K562 (cell line): ENCODE data around the gene NAA80.

ENCODE experiments used
- CBX8 ChIP-seq: fragments of 200-600 bp; sonication (generic); IDR thresholded peaks from 2 replicates; pipeline ENCODE4 v1.6.1; 2012; ENCODE audit warnings: borderline replicate concordance, mixed run types, low read depth, mild to moderate bottlenecking, moderate library complexity, mixed read lengths, low read length, control low read depth, inconsistent platforms; ENCODE audit not compliant: poor library complexity, severe bottlenecking; ENCODE audit errors: extremely low read depth
- GABPA ChIP-seq: fragments of 200-800 bp; sonication (Bioruptor generic); conservative IDR thresholded peaks from 2 replicates; pipeline ENCODE4 v1.6.1; 2016; ENCODE audit warnings: low read depth, missing genetic modification characterization, missing compliant biosample characterization
- POLR2H ChIP-seq: IDR thresholded peaks from 2 replicates; pipeline ENCODE4 v1.6.1; 2016; ENCODE audit warnings: missing genetic modification characterization, low read depth, mild to moderate bottlenecking, control low read depth, missing compliant biosample characterization, moderate library complexity
- RFX1 ChIP-seq: fragments of 450-650 bp; IDR thresholded peaks from 2 replicates; pipeline ENCODE4 v1.6.1; 2016; ENCODE audit warnings: mild to moderate bottlenecking, moderate library complexity
- STAG1 ChIP-seq: sonication (generic); formaldehyde crosslinking; IDR thresholded peaks from 2 replicates; pipeline ENCODE4 v1.5.0; 2020; ENCODE audit warnings: missing genetic modification reagents, borderline replicate concordance
- WHSC1 ChIP-seq: IDR thresholded peaks from one replicate; pipeline ENCODE4 v1.6.1; 2012; ENCODE audit warnings: low read length, control low read depth, inconsistent platforms
- ZNF121 ChIP-seq: sonication (generic); formaldehyde crosslinking; conservative IDR thresholded peaks from 2 replicates; pipeline ENCODE4 v1.8.0; 2022; ENCODE audit warnings: missing genetic modification reagents
- ZNF263 ChIP-seq: sonication (generic); formaldehyde crosslinking; IDR thresholded peaks from 2 replicates; pipeline ENCODE4 v1.8.0; 2022; ENCODE audit warnings: mild to moderate bottlenecking, missing genetic modification reagents, borderline replicate concordance
- ZNF766 ChIP-seq: fragments of 200-800 bp; sonication (Bioruptor generic); conservative IDR thresholded peaks from 2 replicates; pipeline ENCODE4 v1.6.1; 2016; ENCODE audit warnings: missing genetic modification characterization, missing compliant biosample characterization
- TF ChIP-seq, protein P1 (sequence below), 2 experiments: fragments of 450-650 bp; IDR thresholded peaks; 2 replicates each; pipeline ENCODE4 v1.6.1; 2016; ENCODE audit warnings: mild to moderate bottlenecking in 2 of 2, borderline replicate concordance in 1 of 2, low read depth in 1 of 2, moderate library complexity in 1 of 2
- TF ChIP-seq, protein P2 (sequence below), 3 experiments: IDR thresholded peaks in 2 of 3; conservative IDR thresholded peaks in 1 of 3; 2 replicates each; pipeline ENCODE4 v1.5.1; 2011 to 2012; ENCODE audit warnings: low read length in 3 of 3, mild to moderate bottlenecking in 3 of 3, control low read depth in 2 of 3, improper control_type of control experiment in 1 of 3, inconsistent platforms in 1 of 3, low read depth in 1 of 3, mixed read lengths in 1 of 3, moderate library complexity in 1 of 3; ENCODE audit not compliant: insufficient read depth in 2 of 3
- TF ChIP-seq, protein P3 (sequence below): fragments of 450-650 bp; IDR thresholded peaks from 2 replicates; pipeline ENCODE4 v1.6.1; 2017; ENCODE audit warnings: antibody characterized with exemption, mild to moderate bottlenecking
- TF ChIP-seq, protein P4 (sequence below): sonication (generic); formaldehyde crosslinking; IDR thresholded peaks from 2 replicates; pipeline ENCODE4 v1.9.0; 2022; ENCODE audit warnings: mild to moderate bottlenecking, missing genetic modification reagents

DNA sequence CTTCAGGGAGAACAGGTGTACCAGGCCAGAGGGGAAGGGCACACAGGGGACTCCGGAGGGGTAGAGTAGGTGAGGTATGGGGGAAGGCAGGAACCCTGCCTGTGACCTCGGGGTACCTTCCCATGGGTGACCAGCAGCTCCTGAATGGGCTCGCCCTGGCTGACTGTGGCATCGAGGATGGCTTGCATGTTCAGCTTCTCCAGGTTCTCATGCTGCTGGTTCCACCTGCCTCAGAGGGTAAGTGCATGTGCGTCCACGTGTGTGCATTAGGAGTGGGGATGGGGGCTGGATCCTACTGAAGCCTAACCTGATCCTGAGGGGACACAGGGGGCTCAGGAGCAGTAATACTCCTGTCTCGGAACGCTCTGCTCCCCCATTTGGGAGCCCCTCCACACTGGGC, 45.8 kb upstream of the NAA80 start:
- TF ChIP-seq, protein P1, sequence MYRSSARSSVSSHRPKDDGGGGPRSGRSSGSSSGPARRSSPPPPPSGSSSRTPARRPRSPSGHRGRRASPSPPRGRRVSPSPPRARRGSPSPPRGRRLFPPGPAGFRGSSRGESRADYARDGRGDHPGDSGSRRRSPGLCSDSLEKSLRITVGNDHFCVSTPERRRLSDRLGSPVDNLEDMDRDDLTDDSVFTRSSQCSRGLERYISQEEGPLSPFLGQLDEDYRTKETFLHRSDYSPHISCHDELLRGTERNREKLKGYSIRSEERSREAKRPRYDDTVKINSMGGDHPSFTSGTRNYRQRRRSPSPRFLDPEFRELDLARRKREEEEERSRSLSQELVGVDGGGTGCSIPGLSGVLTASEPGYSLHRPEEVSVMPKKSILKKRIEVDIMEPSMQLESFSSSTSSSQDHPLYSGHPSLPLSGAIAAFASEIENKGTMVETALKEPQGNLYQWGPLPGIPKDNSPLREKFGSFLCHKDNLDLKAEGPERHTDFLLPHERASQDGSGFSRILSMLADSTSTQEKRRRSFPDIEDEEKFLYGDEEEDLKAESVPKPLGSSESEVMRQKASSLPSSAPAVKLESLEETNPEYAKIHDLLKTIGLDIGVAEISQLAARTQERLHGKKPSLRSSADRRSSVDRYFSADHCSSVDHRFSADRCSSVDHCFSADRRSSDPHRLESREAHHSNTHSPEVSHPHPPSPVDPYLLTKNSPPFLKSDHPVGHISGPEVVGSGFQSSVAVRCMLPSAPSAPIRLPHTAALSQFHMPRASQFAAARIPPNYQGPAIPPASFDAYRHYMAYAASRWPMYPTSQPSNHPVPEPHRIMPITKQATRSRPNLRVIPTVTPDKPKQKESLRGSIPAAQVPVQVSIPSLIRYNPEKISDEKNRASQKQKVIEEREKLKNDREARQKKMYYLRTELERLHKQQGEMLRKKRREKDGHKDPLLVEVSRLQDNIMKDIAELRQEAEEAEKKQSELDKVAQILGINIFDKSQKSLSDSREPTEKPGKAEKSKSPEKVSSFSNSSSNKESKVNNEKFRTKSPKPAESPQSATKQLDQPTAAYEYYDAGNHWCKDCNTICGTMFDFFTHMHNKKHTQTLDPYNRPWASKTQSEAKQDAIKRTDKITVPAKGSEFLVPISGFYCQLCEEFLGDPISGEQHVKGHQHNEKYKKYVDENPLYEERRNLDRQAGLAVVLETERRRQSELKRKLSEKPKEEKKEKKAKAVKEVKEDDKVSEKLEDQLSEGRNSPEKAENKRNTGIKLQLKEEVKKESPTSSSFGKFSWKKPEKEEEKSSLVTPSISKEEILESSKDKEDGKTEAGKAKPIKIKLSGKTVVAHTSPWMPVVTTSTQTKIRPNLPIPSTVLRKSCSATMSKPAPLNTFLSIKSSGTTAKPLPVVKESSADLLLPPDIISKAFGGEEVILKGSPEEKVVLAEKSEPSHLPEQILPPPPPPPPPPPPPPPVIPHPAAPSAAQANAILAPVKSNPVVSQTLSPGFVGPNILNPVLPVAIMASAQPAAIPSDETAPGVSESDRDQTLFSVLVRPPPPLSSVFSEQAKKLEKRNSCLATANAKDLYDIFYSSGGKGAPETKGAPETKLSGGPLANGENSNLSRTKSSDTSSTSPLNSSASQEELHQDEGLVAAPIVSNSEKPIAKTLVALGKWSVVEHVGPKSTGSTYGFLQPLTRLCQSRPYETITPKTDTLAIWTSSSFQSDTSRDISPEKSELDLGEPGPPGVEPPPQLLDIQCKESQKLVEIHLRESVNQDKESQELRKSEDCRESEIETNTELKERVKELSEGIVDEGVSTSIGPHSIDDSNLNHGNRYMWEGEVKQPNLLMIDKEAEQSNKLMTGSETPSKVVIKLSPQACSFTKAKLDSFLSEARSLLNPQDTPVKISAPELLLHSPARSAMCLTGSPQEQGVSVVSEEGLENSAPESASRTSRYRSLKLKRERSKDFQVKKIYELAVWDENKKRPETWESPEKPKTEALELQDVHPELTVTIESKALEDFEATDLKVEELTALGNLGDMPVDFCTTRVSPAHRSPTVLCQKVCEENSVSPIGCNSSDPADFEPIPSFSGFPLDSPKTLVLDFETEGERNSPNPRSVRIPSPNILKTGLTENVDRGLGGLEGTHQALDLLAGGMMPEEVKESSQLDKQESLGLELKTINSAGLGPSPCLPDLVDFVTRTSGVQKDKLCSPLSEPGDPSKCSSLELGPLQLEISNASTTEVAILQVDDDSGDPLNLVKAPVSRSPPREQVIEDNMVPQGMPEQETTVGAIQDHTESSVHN (IDR thresholded peaks at IDR 0.05; ENCODE audit: borderline replicate concordance in 1 of 2, low read depth in 1 of 2): no peak
- TF ChIP-seq, protein P2, sequence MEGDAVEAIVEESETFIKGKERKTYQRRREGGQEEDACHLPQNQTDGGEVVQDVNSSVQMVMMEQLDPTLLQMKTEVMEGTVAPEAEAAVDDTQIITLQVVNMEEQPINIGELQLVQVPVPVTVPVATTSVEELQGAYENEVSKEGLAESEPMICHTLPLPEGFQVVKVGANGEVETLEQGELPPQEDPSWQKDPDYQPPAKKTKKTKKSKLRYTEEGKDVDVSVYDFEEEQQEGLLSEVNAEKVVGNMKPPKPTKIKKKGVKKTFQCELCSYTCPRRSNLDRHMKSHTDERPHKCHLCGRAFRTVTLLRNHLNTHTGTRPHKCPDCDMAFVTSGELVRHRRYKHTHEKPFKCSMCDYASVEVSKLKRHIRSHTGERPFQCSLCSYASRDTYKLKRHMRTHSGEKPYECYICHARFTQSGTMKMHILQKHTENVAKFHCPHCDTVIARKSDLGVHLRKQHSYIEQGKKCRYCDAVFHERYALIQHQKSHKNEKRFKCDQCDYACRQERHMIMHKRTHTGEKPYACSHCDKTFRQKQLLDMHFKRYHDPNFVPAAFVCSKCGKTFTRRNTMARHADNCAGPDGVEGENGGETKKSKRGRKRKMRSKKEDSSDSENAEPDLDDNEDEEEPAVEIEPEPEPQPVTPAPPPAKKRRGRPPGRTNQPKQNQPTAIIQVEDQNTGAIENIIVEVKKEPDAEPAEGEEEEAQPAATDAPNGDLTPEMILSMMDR (IDR thresholded peaks at IDR 0.05 in 2 of 3, conservative IDR thresholded peaks at IDR 0.05 in 1 of 3; ENCODE audit: insufficient read depth in 2 of 3, low read depth in 1 of 3, low read length in 3 of 3): no peak
- TF ChIP-seq, protein P3, sequence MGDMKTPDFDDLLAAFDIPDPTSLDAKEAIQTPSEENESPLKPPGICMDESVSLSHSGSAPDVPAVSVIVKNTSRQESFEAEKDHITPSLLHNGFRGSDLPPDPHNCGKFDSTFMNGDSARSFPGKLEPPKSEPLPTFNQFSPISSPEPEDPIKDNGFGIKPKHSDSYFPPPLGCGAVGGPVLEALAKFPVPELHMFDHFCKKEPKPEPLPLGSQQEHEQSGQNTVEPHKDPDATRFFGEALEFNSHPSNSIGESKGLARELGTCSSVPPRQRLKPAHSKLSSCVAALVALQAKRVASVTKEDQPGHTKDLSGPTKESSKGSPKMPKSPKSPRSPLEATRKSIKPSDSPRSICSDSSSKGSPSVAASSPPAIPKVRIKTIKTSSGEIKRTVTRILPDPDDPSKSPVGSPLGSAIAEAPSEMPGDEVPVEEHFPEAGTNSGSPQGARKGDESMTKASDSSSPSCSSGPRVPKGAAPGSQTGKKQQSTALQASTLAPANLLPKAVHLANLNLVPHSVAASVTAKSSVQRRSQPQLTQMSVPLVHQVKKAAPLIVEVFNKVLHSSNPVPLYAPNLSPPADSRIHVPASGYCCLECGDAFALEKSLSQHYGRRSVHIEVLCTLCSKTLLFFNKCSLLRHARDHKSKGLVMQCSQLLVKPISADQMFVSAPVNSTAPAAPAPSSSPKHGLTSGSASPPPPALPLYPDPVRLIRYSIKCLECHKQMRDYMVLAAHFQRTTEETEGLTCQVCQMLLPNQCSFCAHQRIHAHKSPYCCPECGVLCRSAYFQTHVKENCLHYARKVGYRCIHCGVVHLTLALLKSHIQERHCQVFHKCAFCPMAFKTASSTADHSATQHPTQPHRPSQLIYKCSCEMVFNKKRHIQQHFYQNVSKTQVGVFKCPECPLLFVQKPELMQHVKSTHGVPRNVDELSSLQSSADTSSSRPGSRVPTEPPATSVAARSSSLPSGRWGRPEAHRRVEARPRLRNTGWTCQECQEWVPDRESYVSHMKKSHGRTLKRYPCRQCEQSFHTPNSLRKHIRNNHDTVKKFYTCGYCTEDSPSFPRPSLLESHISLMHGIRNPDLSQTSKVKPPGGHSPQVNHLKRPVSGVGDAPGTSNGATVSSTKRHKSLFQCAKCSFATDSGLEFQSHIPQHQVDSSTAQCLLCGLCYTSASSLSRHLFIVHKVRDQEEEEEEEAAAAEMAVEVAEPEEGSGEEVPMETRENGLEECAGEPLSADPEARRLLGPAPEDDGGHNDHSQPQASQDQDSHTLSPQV: no peak
- TF ChIP-seq ZNF766 (no peak), CBX8 (no peak), STAG1 (CRISPR knock-in tag) (no peak), POLR2H (tag) (no peak), RFX1 (no peak), ZNF263 (no peak), WHSC1 (no peak), ZNF121 (no peak), GABPA (no peak)
- TF ChIP-seq, protein P4, sequence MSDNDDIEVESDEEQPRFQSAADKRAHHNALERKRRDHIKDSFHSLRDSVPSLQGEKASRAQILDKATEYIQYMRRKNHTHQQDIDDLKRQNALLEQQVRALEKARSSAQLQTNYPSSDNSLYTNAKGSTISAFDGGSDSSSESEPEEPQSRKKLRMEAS: no peak
